Liver (tissue), 9 donors: ENCODE measurements around the gene KRTAP6-3. TPM values are rescaled to one million over a fixed set of nuclear protein-coding genes. Genes with fewer than 3 reads are reported as not detected.

Source experiments
- DNase-seq: peaks from one replicate; pipeline ENCODE4 v3.0.0-alpha.2; 2017; ENCODE audit warnings: low spot score
- H3K27ac ChIP-seq, 2 donors: one replicate each; pipeline ENCODE4 v1.7.0; 2013; ENCODE audit warnings: inconsistent platforms in 2 of 2, low read length in 2 of 2, control low read depth in 1 of 2, low read depth in 1 of 2, mild to moderate bottlenecking in 1 of 2
- H3K27me3 ChIP-seq, 4 donors: one replicate each; pipeline versions ENCODE4 v1.6.1 to v1.7.0; 2013; ENCODE audit warnings: low read length in 3 of 4, inconsistent platforms in 1 of 4, mild to moderate bottlenecking in 1 of 4, moderate library complexity in 1 of 4; ENCODE audit not compliant: control insufficient read depth in 4 of 4, insufficient read depth in 4 of 4
- H3K36me3 ChIP-seq, 4 donors: one replicate each; pipeline versions ENCODE4 v1.6.1 to v1.7.0; 2013; ENCODE audit warnings: low read length in 3 of 4, mild to moderate bottlenecking in 3 of 4, low read depth in 1 of 4, moderate library complexity in 1 of 4; ENCODE audit not compliant: control insufficient read depth in 4 of 4, insufficient read depth in 3 of 4
- H3K4me1 ChIP-seq, 4 donors: one replicate each; pipeline versions ENCODE4 v1.6.1 to v1.7.0; 2013; ENCODE audit warnings: low read length in 3 of 4, mild to moderate bottlenecking in 3 of 4, moderate library complexity in 1 of 4; ENCODE audit not compliant: control insufficient read depth in 4 of 4, insufficient read depth in 4 of 4
- H3K4me3 ChIP-seq, 3 donors: one replicate each; pipeline versions ENCODE4 v1.6.1 to v1.7.0; 2013; ENCODE audit warnings: low read length in 3 of 3, control low read depth in 1 of 3, low read depth in 1 of 3, mild to moderate bottlenecking in 1 of 3
- H3K9ac ChIP-seq, 2 donors: one replicate each; pipeline ENCODE4 v1.7.0; 2013; ENCODE audit warnings: low read length in 2 of 2, mild to moderate bottlenecking in 2 of 2, moderate library complexity in 2 of 2, control low read depth in 1 of 2, low read depth in 1 of 2
- H3K9me3 ChIP-seq, 4 donors: one replicate each; pipeline versions ENCODE4 v1.6.1 to v1.7.0; 2013; ENCODE audit warnings: low read length in 3 of 4; ENCODE audit not compliant: control insufficient read depth in 4 of 4
- CTCF ChIP-seq: fragments of 150-350 bp; IDR thresholded peaks from 2 replicates; pipeline ENCODE4 v1.5.1; 2017; ENCODE audit warnings: improper control_type of control experiment, low read depth, low read length; ENCODE audit not compliant: missing input control
- EGR1 ChIP-seq, 2 donors: IDR thresholded peaks; 2 replicates each; pipeline ENCODE4 v1.6.1; 2016 to 2018; ENCODE audit warnings: antibody characterized with exemption in 2 of 2, low read depth in 2 of 2
- FOXA1 ChIP-seq: IDR thresholded peaks from 2 replicates; pipeline ENCODE4 v1.6.1; 2016; ENCODE audit warnings: antibody characterized with exemption
- FOXA2 ChIP-seq: IDR thresholded peaks from 2 replicates; pipeline ENCODE4 v1.6.1; 2016; ENCODE audit warnings: antibody characterized with exemption
- GABPA ChIP-seq, 2 donors: IDR thresholded peaks in 1 of 2; conservative IDR thresholded peaks in 1 of 2; 2 replicates each; pipeline ENCODE4 v1.6.1; 2016; ENCODE audit warnings: antibody characterized with exemption in 2 of 2, mild to moderate bottlenecking in 1 of 2, moderate library complexity in 1 of 2
- HNF4A ChIP-seq, 2 donors: conservative IDR thresholded peaks; 2 replicates each; pipeline ENCODE4 v1.6.1; 2016; ENCODE audit warnings: antibody characterized with exemption in 2 of 2, mild to moderate bottlenecking in 2 of 2
- HNF4G ChIP-seq: IDR thresholded peaks from 2 replicates; pipeline ENCODE4 v1.6.1; 2016; ENCODE audit warnings: antibody characterized with exemption
- JUND ChIP-seq, 2 donors: IDR thresholded peaks; 2 replicates each; pipeline ENCODE4 v1.6.1; 2016; ENCODE audit warnings: antibody characterized with exemption in 2 of 2
- MAX ChIP-seq: IDR thresholded peaks from 2 replicates; pipeline ENCODE4 v1.6.1; 2016; ENCODE audit warnings: antibody characterized with exemption
- NR2F2 ChIP-seq: IDR thresholded peaks from 2 replicates; pipeline ENCODE4 v1.6.1; 2016; ENCODE audit warnings: antibody characterized with exemption
- RAD21 ChIP-seq, 2 donors: IDR thresholded peaks; 2 replicates each; pipeline ENCODE4 v1.6.1; 2016; ENCODE audit warnings: antibody characterized with exemption in 2 of 2, mild to moderate bottlenecking in 2 of 2
- RXRA ChIP-seq, 2 donors: IDR thresholded peaks; 2 replicates each; pipeline ENCODE4 v1.6.1; 2017 to 2018; ENCODE audit warnings: antibody characterized with exemption in 2 of 2, mild to moderate bottlenecking in 1 of 2
- SP1 ChIP-seq: IDR thresholded peaks from 2 replicates; pipeline ENCODE4 v1.6.1; 2018; ENCODE audit warnings: antibody characterized with exemption, mild to moderate bottlenecking
- TAF1 ChIP-seq: conservative IDR thresholded peaks from 2 replicates; pipeline ENCODE4 v1.6.1; 2016; ENCODE audit warnings: antibody characterized with exemption, mild to moderate bottlenecking
- YY1 ChIP-seq: IDR thresholded peaks from 2 replicates; pipeline ENCODE4 v1.6.1; 2016; ENCODE audit warnings: antibody characterized with exemption, mild to moderate bottlenecking
- ZBTB33 ChIP-seq: IDR thresholded peaks from 2 replicates; pipeline ENCODE4 v1.6.1; 2016; ENCODE audit warnings: antibody characterized with exemption
- WGBS: extraction: QIAGEN DNeasy Blood & Tissue Kit; methylation state at CpG from one replicate; pipeline ENCODE4 v1.1.7; 2013; 5-methylcytosine and 5-hydroxymethylcytosine counted together
- polyA plus RNA-seq, 2 donors: library from polyadenylated mRNA; stranded (reverse) in 1 of 2; unstranded in 1 of 2; fragments of 200-250 nt in 1 of 2; fragments of >200 nt in 1 of 2; fragmentation: Nextera tagmentation in 1 of 2; extraction: Ambion mirVana in 1 of 2; gene quantifications; one replicate each; pipeline versions ENCODE4 v1.2.1 to v1.2.3, GENCODE V29; 2013 to 2015
- total RNA-seq, 2 donors: library from RNA; depleted of rRNA; stranded (reverse); fragments of >200 nt; gene quantifications; one replicate each; pipeline ENCODE4 v1.2.3, GENCODE V29; 2014
- TF ChIP-seq, protein P1 (sequence below): IDR thresholded peaks from 2 replicates; pipeline ENCODE4 v1.6.1; 2016; ENCODE audit warnings: antibody characterized with exemption
- TF ChIP-seq, protein P2 (sequence below): IDR thresholded peaks from 2 replicates; pipeline ENCODE4 v1.6.1; 2016; ENCODE audit warnings: antibody characterized with exemption, mild to moderate bottlenecking
- donor health status: healthy.
- donor health status: healthy.
- donor health status: healthy.
- donor health status: healthy.
- donor health status: healthy.

The KRTAP6-3 gene
- total and polyA plus RNA-seq, 4 donors, result not detected

DNA sequence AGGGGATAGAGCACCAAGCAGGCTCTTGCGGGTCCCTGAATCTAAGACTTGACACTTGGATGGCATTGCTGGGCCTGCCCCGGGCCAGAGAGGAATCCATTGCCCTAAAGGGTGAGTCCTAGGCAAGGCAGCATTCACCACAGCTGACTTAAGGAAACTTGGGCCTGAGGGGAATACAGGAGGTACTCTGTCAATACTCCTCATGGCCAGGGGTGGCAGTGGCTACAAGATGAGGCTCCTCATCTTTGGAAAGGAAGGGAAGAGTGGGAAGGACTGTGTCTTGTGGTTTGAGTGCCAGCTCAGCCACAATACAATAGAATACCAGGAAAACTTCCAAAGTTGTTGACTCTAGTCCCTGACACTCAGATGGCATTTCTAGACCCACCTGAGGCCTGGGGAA is 13.7 kb downstream of the KRTAP6-3 start:
- no peak for DNase-seq
- Histone ChIP-seq H3K9me3 (no peaks in the 10 kb centered on the region), H3K4me3 (no peak overlapping the region), H3K9ac (no peak overlapping the region), H3K27ac (no peak overlapping the region), H3K4me1 (no peaks in the 10 kb centered on the region), H3K36me3 (no peaks in the 10 kb centered on the region), H3K27me3 (no peaks in the 10 kb centered on the region)
- 73% methylated on average over 2 of the region's 2 CpGs for WGBS
- TF ChIP-seq RXRA (IDR thresholded peaks at IDR 0.05) (no peak), HNF4G (no peak), FOXA1 (no peak), TAF1 (no peak), FOXA2 (no peak), HNF4A (conservative IDR thresholded peaks at IDR 0.05) (no peak), MAX (no peak), JUND (IDR thresholded peaks at IDR 0.05) (no peak), RAD21 (IDR thresholded peaks at IDR 0.05) (no peak), GABPA (IDR thresholded peaks at IDR 0.05 in 1 of 2, conservative IDR thresholded peaks at IDR 0.05 in 1 of 2) (no peak), ZBTB33 (no peak), YY1 (no peak), CTCF (no peak), EGR1 (IDR thresholded peaks at IDR 0.05; ENCODE audit: low read depth in 2 of 2) (no peak), NR2F2 (no peak), SP1 (no peak)
- TF ChIP-seq, protein P1, sequence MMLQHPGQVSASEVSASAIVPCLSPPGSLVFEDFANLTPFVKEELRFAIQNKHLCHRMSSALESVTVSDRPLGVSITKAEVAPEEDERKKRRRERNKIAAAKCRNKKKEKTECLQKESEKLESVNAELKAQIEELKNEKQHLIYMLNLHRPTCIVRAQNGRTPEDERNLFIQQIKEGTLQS, result no peak

GRCh38 chr21:30612132-30612531 is 19.9 kb downstream of the KRTAP6-3 start:
- Histone ChIP-seq H3K9ac (no peak overlapping the region), H3K27ac (no peak overlapping the region), H3K27me3 (no peaks in the 10 kb centered on the region), H3K9me3 (no peaks in the 10 kb centered on the region), H3K4me3 (no peak overlapping the region), H3K4me1 (no peaks in the 10 kb centered on the region), H3K36me3 (no peaks in the 10 kb centered on the region)
- TF ChIP-seq HNF4G (no peak), FOXA2 (no peak), JUND (IDR thresholded peaks at IDR 0.05) (no peak), RXRA (IDR thresholded peaks at IDR 0.05) (no peak), YY1 (no peak), NR2F2 (no peak), TAF1 (no peak), CTCF (no peak), FOXA1 (no peak), ZBTB33 (no peak), GABPA (IDR thresholded peaks at IDR 0.05 in 1 of 2, conservative IDR thresholded peaks at IDR 0.05 in 1 of 2) (no peak), HNF4A (conservative IDR thresholded peaks at IDR 0.05) (no peak), MAX (no peak), EGR1 (IDR thresholded peaks at IDR 0.05; ENCODE audit: low read depth in 2 of 2) (no peak), SP1 (no peak)
- TF ChIP-seq, protein P2, sequence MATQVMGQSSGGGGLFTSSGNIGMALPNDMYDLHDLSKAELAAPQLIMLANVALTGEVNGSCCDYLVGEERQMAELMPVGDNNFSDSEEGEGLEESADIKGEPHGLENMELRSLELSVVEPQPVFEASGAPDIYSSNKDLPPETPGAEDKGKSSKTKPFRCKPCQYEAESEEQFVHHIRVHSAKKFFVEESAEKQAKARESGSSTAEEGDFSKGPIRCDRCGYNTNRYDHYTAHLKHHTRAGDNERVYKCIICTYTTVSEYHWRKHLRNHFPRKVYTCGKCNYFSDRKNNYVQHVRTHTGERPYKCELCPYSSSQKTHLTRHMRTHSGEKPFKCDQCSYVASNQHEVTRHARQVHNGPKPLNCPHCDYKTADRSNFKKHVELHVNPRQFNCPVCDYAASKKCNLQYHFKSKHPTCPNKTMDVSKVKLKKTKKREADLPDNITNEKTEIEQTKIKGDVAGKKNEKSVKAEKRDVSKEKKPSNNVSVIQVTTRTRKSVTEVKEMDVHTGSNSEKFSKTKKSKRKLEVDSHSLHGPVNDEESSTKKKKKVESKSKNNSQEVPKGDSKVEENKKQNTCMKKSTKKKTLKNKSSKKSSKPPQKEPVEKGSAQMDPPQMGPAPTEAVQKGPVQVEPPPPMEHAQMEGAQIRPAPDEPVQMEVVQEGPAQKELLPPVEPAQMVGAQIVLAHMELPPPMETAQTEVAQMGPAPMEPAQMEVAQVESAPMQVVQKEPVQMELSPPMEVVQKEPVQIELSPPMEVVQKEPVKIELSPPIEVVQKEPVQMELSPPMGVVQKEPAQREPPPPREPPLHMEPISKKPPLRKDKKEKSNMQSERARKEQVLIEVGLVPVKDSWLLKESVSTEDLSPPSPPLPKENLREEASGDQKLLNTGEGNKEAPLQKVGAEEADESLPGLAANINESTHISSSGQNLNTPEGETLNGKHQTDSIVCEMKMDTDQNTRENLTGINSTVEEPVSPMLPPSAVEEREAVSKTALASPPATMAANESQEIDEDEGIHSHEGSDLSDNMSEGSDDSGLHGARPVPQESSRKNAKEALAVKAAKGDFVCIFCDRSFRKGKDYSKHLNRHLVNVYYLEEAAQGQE, result no peak
- TF ChIP-seq, protein P1, result no peak
- no peak for DNase-seq
- WGBS, result 84% methylated on average over 2 of the region's 2 CpGs
